K562 (cell line): Measurements from ENCODE around the gene CALU. TPM values are rescaled to one million over a fixed set of nuclear protein-coding genes. Genes with fewer than 3 reads are reported as not detected.

Experiments used
- ETV5 ChIP-seq: sonication (generic); formaldehyde crosslinking; IDR thresholded peaks from 2 replicates; pipeline ENCODE4 v1.4.0; 2020; ENCODE audit warnings: low read depth, mild to moderate bottlenecking, missing genetic modification reagents
- FOXK2 ChIP-seq, 2 experiments: fragments of 450-650 bp; IDR thresholded peaks in 1 of 2; conservative IDR thresholded peaks in 1 of 2; 2 replicates each; pipeline ENCODE4 v1.6.1; 2016; ENCODE audit warnings: low read depth in 2 of 2, mild to moderate bottlenecking in 1 of 2
- GTF2E2 ChIP-seq: fragments of 200-800 bp; sonication (Bioruptor generic); IDR thresholded peaks from 2 replicates; pipeline ENCODE4 v1.6.1; 2016; ENCODE audit warnings: missing genetic modification characterization, missing compliant biosample characterization
- HDGF ChIP-seq: fragments of 450-650 bp; IDR thresholded peaks from 2 replicates; pipeline ENCODE4 v1.6.1; 2016
- IRF1 ChIP-seq: sonication (generic); formaldehyde crosslinking; IDR thresholded peaks from 2 replicates; pipeline ENCODE4 v1.8.0; 2022; ENCODE audit warnings: missing genetic modification reagents, mild to moderate bottlenecking, borderline replicate concordance
- MGA ChIP-seq: fragments of 450-650 bp; IDR thresholded peaks from 2 replicates; pipeline ENCODE4 v1.6.1; 2016; ENCODE audit warnings: mild to moderate bottlenecking, moderate library complexity
- OTX1 ChIP-seq: fragments of 450-650 bp; formaldehyde crosslinking; IDR thresholded peaks from 2 replicates; pipeline ENCODE4 v1.4.0; 2022; ENCODE audit warnings: mild to moderate bottlenecking
- RCOR1 ChIP-seq, 2 experiments: IDR thresholded peaks; 2 replicates each; pipeline ENCODE4 v1.6.1; 2012; ENCODE audit warnings: low read depth in 2 of 2, low read length in 2 of 2, borderline replicate concordance in 1 of 2, improper control_type of control experiment in 1 of 2
- ZBTB11 ChIP-seq, 3 experiments: fragments of 200-800 bp in 1 of 3; fragments of 250-450 bp in 1 of 3; fragments of 450-650 bp in 1 of 3; sonication (Bioruptor Pico) in 1 of 3; sonication (Bioruptor generic) in 1 of 3; formaldehyde crosslinking in 1 of 3; IDR thresholded peaks; 2 replicates each; pipeline versions ENCODE4 v1.6.1 to v1.8.0; 2016 to 2022; ENCODE audit warnings: mild to moderate bottlenecking in 2 of 3, missing genetic modification characterization in 2 of 3, missing compliant biosample characterization in 1 of 3, moderate library complexity in 1 of 3
- ZNF583 ChIP-seq: fragments of 250-450 bp; sonication (Bioruptor Pico); IDR thresholded peaks from 2 replicates; pipeline ENCODE4 v1.4.0; 2020
- polyA plus RNA-seq, 8 experiments: library from polyadenylated mRNA; depleted of rRNA in 4 of 8; stranded (reverse) in 5 of 8; unstranded in 3 of 8; fragments of >200 nt; fragmentation: Nextera tagmentation in 2 of 8; fragmentation: Illumina TruSeq in 1 of 8; extraction: Ambion mirVana in 2 of 8; extraction: Trizol in 1 of 8; gene quantifications; 2 replicates each; pipeline versions ENCODE4 v1.2.1 to v1.2.3, GENCODE V29; 2011 to 2014; ENCODE audit warnings: inconsistent platforms in 1 of 8, missing spikeins in 1 of 8
- total RNA-seq, 7 experiments: library from RNA; depleted of rRNA in 6 of 7; stranded (reverse); fragments of >200 nt in 6 of 7; fragmentation: Illumina TruSeq in 2 of 7; extraction: Trizol in 2 of 7; gene quantifications; 2 replicates each; pipeline versions ENCODE4 v1.2.1 to v1.2.3, GENCODE V29; 2011 to 2021; ENCODE audit warnings: low replicate concordance in 1 of 7

CALU gene
- total and polyA plus RNA-seq, 9 of the 15 experiments (the other 6 are each of a cell fraction or from before 2014, with no cell fraction given): 166 to 286 (median 215) TPM

GRCh38 chr7:128731184-128731583, 8.0 kb upstream of the CALU start (continued):
- no peak for TF ChIP-seq IRF1 (CRISPR knock-in tag)
- 0 out of 2 replicates have a peak, but pooled peaks have one; percentile 50 for TF ChIP-seq ZNF583
- TF ChIP-seq ETV5 (CRISPR knock-in tag): peak; percentile 28; the same call in 1 of the 2 replicates
- TF ChIP-seq ZBTB11 (CRISPR knock-in tag; IDR thresholded peaks at IDR 0.05): 0 out of 6 replicates have a peak, but pooled peaks of 1 of the 3 experiments have one; percentile 22
- TF ChIP-seq RCOR1 (IDR thresholded peaks at IDR 0.05; ENCODE audit: borderline replicate concordance in 1 of 2, low read depth in 2 of 2, low read length in 2 of 2): peak in 1 of 2 experiments; percentile 80; a peak in 2 of 4 replicates
- TF ChIP-seq GTF2E2: no peak
- peak; percentile 66; the same call in 1 of the 2 replicates for TF ChIP-seq HDGF
- peak in 1 of 2 experiments; percentile 15; a peak in 1 of 4 replicates for TF ChIP-seq FOXK2 (conservative IDR thresholded peaks at IDR 0.05 in 1 of 2, IDR thresholded peaks at IDR 0.05 in 1 of 2; ENCODE audit: low read depth in 2 of 2)
- TF ChIP-seq MGA: peak; percentile 23; the same call in 1 of the 2 replicates
- TF ChIP-seq OTX1 (CRISPR knock-in tag): peak; percentile 77
